Stomach (tissue), 4 donors: ENCODE data around the gene AQR.

Source experiments
- CTCF ChIP-seq, 7 experiments: fragments of 450-650 bp in 4 of 7; fragments of 200-600 bp in 3 of 7; sonication (generic) in 3 of 7; IDR thresholded peaks; one replicate each; pipeline ENCODE4 v1.5.1; 2016 to 2019; ENCODE audit warnings: antibody characterized with exemption in 7 of 7, control low read depth in 2 of 7, mild to moderate bottlenecking in 1 of 7
- POLR2A ChIP-seq, 4 donors: fragments of 450-650 bp; IDR thresholded peaks; one replicate each; pipeline ENCODE4 v1.6.1; 2016; ENCODE audit warnings: antibody characterized with exemption in 4 of 4, control low read depth in 2 of 4, mild to moderate bottlenecking in 1 of 4, moderate library complexity in 1 of 4
- POLR2AphosphoS5 ChIP-seq, 3 donors: sonication (generic); formaldehyde crosslinking; IDR thresholded peaks; one replicate each; pipeline ENCODE4 v1.6.1; 2016; ENCODE audit warnings: antibody characterized with exemption in 3 of 3

DNA sequence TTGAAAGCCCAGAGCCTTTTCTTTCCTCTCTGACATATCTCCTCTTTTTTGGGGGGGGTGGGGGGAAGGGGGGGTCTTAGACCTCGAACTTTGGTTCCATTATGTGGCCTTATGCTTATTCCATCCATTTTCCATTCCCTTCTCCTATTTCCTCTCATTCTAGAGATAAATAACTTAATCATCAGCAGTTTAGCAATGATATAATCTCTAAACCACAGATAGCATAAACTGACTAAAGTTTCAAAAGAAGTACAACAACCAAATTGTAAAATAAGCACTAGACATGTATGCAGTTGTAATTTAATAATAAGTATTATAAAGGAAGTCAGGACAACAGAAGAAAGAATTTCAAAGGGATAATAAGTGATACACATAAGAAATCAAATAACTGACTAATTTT is 64.5 kb downstream of the AQR start:
- no peak for TF ChIP-seq POLR2AphosphoS5 (IDR thresholded peaks at IDR 0.05)
- no peak for TF ChIP-seq POLR2A (IDR thresholded peaks at IDR 0.05)
- TF ChIP-seq CTCF (IDR thresholded peaks at IDR 0.05) = no peak
